ENCODE measurements around the gene PSMG1. TPM values are rescaled to one million over a fixed set of nuclear protein-coding genes. Genes with fewer than 3 reads are reported as not detected.
A peak's percentile ranks its signal among the peaks of the same experiment; 100 is the strongest.

The PSMG1 gene
- total and polyA plus RNA-seq, 9 of the 15 experiments (the other 6 are each of a cell fraction or from before 2014, with no cell fraction given), result 54.5 to 427 (median 328) TPM

DNA sequence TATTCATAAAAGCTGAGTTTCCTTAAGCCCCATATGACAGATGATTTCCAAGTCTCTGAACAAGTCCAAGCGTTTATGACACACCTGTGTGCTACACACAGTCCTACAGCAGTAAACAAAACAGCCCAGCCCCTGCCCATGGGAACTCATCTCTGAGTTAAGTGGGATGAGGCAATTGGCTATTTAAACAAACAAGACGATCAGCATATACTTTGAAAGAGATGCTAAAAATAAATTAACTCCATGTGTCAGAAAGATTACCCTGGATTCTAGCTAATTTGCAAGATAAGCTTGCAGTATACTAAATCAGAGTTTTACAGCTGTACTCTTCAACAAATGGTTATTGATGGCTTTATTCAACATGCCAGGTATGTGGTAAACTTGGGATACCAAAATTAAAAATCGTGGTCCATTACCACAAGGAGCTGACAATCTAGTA, 7.0 kb downstream of the PSMG1 start:
- POLR2A ChIA-PET, result no interaction called here
- Histone ChIP-seq H3K4me3 (no peak overlapping the region), H4K20me1 (replicated peaks; ENCODE audit: control insufficient read depth, insufficient read depth, low read length) (peaks cover 5% of the 10 kb centered on the region), H3K9me1 (ENCODE audit: control insufficient read depth, insufficient read depth, low read length) (peaks cover 3% of the 10 kb centered on the region), H2AFZ (ENCODE audit: low read depth, low read length) (no peak overlapping the region), H3K9ac (ENCODE audit: insufficient read depth in 1 of 2, low read depth in 2 of 2, low read length in 2 of 2) (no peak overlapping the region), H3K27ac (ENCODE audit: extremely low read depth, low read depth, low read length) (no peak overlapping the region), H3K36me3 (ENCODE audit: control insufficient read depth, insufficient read depth, low read length) (peaks cover 98% of the 10 kb centered on the region), H3K27me3 (ENCODE audit: control insufficient read depth in 2 of 2, insufficient read depth in 2 of 2, low read length in 2 of 2) (no peaks in the 10 kb centered on the region), H3K4me1 (replicated peaks in 1 of 2; ENCODE audit: control insufficient read depth in 2 of 2, insufficient read depth in 2 of 2, low read length in 2 of 2) (peaks cover under 1 to 7% of the 10 kb centered on the region in 2 experiments; a peak in 1 of 5 replicates), H3K4me2 (ENCODE audit: insufficient read depth, low read length) (no peak overlapping the region), H3K79me2 (ENCODE audit: control insufficient read depth, insufficient read depth, low read length) (peaks cover 55% of the 10 kb centered on the region), H3K9me3 (replicated peaks; ENCODE audit: control insufficient read depth, insufficient read depth, low read depth, low read length) (no peaks in the 10 kb centered on the region)
- CTCF ChIA-PET (ENCODE audit: low intra/inter-chr PET ratio), result interaction anchor here (1.7 kb wide), 1 partner anchor 442 kb away, joined by 5 read pairs; no protein-coding TSS in a partner anchor
- 20% methylated on average over 3 of the region's 3 CpGs for WGBS (ENCODE audit: insufficient coverage, low coverage, missing lambda C conversion rate)
- no peak for FAIRE-seq
- ATAC-seq, result no peak
- DNase-seq (ENCODE audit: extremely low read depth in 1 of 4, low spot score in 3 of 4), result no peak
- TF ChIP-seq CHD2 (IDR thresholded peaks at IDR 0.05; ENCODE audit: low read depth, low read length), result no peak
- TF ChIP-seq TCF3 (CRISPR knock-in tag; IDR thresholded peaks at IDR 0.05), result peak; percentile 59
- in situ Hi-C loops (cut with MboI) (no loop called here), intact Hi-C loops (cut with micrococcal nuclease) (no loop called here)
- no TSS peak for BruUV-seq (replicated peaks)

DNA sequence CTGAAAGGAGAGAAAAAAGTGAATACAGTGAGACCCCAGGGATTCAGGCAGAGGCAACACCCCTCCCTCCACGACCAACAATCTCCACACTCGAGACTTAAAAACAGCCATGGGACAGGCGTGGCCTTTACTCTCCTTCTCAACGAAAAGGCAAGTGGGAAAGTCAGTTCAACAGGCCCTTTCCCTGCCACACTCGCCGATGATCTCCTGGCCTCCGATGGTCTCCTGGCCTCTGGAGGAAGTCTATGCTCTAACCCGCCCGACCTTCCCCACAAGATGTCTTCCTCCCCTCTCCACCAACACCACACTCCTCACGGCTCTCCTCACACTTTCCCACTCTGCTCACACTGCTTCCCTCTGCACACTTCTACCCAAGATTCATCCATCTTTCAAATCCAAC, 7.6 kb downstream of the PSMG1 start:
- peaks cover 5% of the 10 kb centered on the region for H4K20me1 ChIP-seq (replicated peaks; ENCODE audit: control insufficient read depth, insufficient read depth, low read length)
- H3K27me3 ChIP-seq (ENCODE audit: control insufficient read depth in 2 of 2, insufficient read depth in 2 of 2, low read length in 2 of 2), result no peaks in the 10 kb centered on the region
- ChIA-PET CTCF (ENCODE audit: low intra/inter-chr PET ratio) (interaction anchor here (1.2 to 1.7 kb wide), 2 partner anchors 87 to 442 kb away, joined by 3 to 5 read pairs; no protein-coding TSS in a partner anchor), POLR2A (no interaction called here)
- 92% methylated on average over 10 of the region's 10 CpGs for WGBS (ENCODE audit: insufficient coverage, low coverage, missing lambda C conversion rate)
- H3K9ac ChIP-seq (ENCODE audit: insufficient read depth in 1 of 2, low read depth in 2 of 2, low read length in 2 of 2), result peak overlapping the region in 1 of 2 experiments; percentile 62; a peak in 1 of 4 replicates
- in situ Hi-C loops (cut with MboI), result no loop called here
- peaks cover 0 to 2% of the 10 kb centered on the region in 2 experiments; a peak in 1 of 5 replicates for H3K4me1 ChIP-seq (replicated peaks in 1 of 2; ENCODE audit: control insufficient read depth in 2 of 2, insufficient read depth in 2 of 2, low read length in 2 of 2)
- H3K36me3 ChIP-seq (ENCODE audit: control insufficient read depth, insufficient read depth, low read length), result peaks cover 96% of the 10 kb centered on the region
- H3K9me1 ChIP-seq (ENCODE audit: control insufficient read depth, insufficient read depth, low read length), result peaks cover 3% of the 10 kb centered on the region
- H3K9me3 ChIP-seq (replicated peaks; ENCODE audit: control insufficient read depth, insufficient read depth, low read depth, low read length), result no peaks in the 10 kb centered on the region
- DNase-seq (ENCODE audit: extremely low read depth in 1 of 4, low spot score in 3 of 4), result no peak
- TF ChIP-seq RFX5 (IDR thresholded peaks at IDR 0.05; ENCODE audit: low read depth, low read length) (no peak), NCOR1 (IDR thresholded peaks at IDR 0.05) (no peak), GABPA (tag; conservative IDR thresholded peaks at IDR 0.05; ENCODE audit: low read depth) (no peak), KLF13 (tag; IDR thresholded peaks at IDR 0.05; ENCODE audit: borderline replicate concordance, low read depth) (no peak), ELF4 (CRISPR knock-in tag; IDR thresholded peaks at IDR 0.05) (0 out of 2 replicates have a peak, but pooled peaks have one; percentile 52)
- TF ChIP-seq, protein P1, sequence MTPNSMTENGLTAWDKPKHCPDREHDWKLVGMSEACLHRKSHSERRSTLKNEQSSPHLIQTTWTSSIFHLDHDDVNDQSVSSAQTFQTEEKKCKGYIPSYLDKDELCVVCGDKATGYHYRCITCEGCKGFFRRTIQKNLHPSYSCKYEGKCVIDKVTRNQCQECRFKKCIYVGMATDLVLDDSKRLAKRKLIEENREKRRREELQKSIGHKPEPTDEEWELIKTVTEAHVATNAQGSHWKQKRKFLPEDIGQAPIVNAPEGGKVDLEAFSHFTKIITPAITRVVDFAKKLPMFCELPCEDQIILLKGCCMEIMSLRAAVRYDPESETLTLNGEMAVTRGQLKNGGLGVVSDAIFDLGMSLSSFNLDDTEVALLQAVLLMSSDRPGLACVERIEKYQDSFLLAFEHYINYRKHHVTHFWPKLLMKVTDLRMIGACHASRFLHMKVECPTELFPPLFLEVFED (CRISPR knock-in tag; conservative IDR thresholded peaks at IDR 0.05), result 0 out of 2 replicates have a peak, but pooled peaks have one; percentile 21
- peaks cover 49% of the 10 kb centered on the region for H3K79me2 ChIP-seq (ENCODE audit: control insufficient read depth, insufficient read depth, low read length)
- peak overlapping the region; percentile 0; the same call in 1 of the 3 replicates for H3K27ac ChIP-seq (ENCODE audit: extremely low read depth, low read depth, low read length)
- H3K4me2 ChIP-seq (ENCODE audit: insufficient read depth, low read length), result no peak overlapping the region
- no peak for FAIRE-seq
- no peak overlapping the region for H2AFZ ChIP-seq (ENCODE audit: low read depth, low read length)
- ATAC-seq, result no peak
- no TSS peak for BruUV-seq (replicated peaks)
- no peak overlapping the region for H3K4me3 ChIP-seq
- intact Hi-C loops (cut with micrococcal nuclease), result no loop called here
